Activated CD4-positive, CD25-positive, alpha-beta regulatory T cell treated with anti-CD3 and anti-CD28 coated beads, Interleukin-2, amount 50 U/mL, for 72 hours (primary cell): ENCODE data around the gene CATSPERE.
"Not testable (repeated sequence)": the region's sequence is repeated elsewhere in the genome, so short reads cannot be mapped to it uniquely, and the experiment has no call there.

Experiments
- DNase-seq: peaks from one replicate; pipeline ENCODE4 v3.0.0; 2021

CATSPERE gene

DNA sequence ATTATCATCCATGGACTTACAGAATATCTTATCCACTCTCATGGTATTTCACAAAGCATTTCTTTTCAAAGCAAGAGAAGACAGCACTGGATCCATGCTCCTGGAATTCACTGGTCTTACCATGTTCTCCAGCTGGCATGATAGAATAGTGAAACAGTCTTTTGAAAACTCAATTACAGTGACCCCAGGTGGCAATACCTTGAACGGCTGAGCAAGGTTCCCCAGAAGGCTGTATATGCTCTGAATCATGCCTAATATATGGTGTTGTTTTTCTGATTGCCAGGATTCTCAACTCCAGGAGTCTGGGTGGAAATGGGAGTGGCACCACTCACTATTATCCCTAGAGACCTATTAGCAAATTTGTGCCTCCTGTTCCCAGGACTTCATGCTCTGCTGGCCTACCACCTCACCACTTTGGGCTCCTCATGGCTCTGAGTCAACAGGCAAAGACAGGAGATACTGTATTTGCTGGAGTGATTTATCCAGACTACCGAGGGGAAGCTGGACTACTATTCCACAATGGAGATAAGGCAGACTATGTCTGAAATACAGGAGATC is 87.6 kb downstream of the CATSPERE start:
- no peak for DNase-seq

DNA sequence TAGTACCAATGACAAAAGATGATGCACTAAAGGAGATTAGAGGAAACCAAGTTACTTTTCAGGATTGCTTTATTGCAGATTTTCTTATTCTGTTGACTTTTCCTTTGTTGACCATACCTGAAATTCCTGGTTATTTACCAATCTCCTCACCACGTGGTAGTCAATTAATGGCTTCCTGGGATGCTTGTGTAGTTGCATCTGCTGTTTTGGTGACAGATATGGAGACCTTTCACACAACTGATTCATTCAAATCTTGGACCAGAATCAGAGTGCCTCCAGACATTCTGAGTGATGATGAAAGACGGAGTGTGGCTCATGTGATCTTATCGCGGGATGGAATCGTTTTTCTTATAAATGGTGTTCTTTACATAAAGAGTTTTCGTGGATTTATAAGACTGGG is 91.3 kb downstream of the CATSPERE start:
- DNase-seq, result no peak

DNA sequence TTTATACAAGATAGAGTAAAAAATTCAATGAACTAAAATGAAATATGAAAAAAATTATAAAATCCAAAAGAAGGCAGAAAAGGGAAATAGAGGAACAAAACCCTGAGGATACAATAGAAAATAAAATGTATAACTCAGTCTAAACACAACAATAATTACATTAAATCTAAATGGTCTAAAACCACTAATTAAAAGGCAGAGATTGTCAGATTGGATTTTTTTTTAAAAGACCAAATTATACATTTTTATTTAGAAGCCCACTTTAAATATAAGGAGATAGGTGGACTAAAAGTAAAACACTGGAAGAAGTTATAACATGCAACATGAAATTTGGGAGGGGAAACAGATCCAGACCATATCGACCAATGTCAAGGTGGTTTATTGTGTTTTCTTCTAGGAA is 95.2 kb downstream of the CATSPERE start:
- DNase-seq, result no peak

DNA sequence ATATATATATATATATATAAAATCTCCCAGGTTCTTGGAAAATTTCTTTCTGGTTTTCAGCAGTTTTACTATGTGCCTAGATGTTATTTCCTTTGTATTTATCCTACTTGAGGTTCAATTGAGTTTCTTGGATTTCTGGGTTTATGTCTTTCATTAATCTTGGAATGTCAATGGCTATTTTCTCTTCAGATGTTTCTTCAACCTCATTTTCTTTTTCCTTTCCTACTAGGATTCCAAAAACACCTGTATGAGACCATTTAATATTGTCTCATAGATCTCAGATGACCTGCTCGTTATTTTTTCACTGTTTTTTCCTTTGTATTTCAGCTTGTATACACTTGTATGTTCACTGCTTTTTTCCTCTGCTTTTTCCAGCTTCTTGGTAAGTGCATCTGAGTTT is 96.5 kb downstream of the CATSPERE start:
- no peak for DNase-seq

DNA sequence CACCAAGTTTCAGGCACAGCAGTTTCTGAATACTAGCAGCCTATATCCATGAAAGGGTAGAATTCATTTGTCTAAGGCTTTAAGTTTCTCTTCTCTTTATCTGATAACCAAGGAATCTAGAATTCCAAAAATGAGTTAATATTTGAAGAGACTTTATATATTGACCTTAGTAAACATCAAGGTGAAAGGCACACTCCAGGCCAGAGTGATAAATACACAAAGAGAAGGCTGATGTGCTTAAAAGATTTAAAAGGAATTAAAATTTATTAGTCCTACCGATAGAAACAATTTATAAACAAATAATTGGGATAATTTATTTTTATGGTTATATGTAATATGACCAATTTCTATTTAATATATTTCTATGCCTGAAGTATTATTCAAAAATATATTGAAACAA is 98.5 kb downstream of the CATSPERE start:
- no peak for DNase-seq

DNA sequence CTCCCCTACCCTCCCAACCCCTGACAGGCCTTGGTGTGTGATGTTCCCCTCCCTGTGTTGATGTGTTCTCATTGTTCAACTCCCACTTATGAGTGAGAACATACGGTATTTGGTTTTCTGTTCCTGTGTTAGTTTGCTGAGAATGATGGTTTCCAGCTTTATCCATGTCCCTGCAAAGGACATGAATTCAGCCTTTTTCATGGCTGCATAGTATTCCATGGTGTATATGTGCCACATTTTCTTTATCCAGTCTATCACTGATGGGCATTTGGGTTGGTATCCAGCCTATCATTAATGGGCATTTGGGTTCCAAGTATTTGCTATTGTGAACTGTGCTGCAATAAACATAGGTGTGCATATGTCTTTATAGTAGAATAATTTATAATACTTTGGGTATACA is 101.8 kb downstream of the CATSPERE start:
- not testable (repeated sequence) for DNase-seq

DNA sequence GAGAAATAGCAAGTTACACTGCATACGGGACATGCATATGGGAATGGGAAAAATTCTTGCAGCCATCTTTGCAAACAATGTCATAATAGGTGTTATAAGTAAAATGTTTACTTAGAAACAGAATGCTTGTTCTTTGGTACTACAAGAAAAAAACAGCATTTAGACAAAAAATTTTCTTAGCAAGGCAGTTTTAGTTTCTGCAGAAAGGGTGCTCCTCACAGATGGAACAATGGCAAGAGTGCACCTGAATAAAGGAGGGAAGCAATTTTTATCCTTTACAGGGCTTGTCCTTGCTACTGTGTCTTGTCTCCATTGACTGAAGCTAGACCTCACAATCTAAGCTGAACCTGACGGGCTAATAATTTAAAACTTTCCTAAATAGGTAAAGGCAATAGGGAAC is 112.7 kb downstream of the CATSPERE start:
- DNase-seq, result no peak

DNA sequence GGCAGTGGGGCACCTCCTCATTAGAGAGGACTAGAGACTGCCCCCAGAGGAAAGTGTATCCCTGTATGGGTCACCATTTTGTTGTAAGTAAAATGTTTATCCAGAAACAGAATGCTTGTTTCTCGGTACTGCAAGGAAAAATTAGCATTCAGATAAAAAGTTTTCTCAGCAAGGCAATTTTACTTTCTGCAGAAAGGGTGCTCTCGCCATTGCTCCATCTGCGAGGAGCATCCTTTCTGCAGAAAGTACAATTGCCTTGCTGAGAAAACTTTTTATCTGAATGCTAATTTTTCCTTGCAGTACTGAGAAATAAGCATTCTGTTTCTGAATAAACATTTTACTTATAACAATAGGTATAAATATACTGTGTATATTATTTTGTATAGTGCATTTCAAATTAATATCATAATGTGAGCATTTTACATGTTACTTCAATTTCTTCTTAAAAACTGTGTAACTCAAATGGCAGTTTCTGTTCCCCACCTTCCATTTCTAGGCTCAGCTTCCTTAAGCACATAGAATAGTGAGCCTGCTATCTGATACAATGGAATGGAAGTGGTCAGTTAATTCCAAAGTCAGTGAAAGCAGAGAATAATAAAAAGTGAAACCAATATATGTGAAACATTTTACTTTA is 115.3 kb downstream of the CATSPERE start:
- DNase-seq, result no peak

DNA sequence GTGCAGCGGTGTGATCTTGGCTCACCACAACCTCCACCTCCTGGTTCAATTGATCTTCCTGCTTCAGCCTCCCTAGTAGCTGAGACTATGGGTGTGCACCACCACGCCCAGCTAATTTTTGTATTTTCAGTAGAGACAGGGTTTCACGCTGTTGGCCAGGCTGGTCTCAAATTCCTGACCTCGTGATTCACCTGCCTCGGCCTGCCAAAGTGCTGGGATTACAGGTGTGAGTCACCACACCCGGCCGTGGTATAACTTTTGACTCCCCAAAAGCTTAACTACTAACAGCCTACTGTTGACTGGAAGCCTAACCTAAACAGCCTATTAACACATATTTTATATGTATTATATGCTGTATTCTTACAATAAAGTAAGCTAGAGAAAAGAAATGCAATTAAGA is 117.1 kb downstream of the CATSPERE start:
- not testable (repeated sequence) for DNase-seq

DNA sequence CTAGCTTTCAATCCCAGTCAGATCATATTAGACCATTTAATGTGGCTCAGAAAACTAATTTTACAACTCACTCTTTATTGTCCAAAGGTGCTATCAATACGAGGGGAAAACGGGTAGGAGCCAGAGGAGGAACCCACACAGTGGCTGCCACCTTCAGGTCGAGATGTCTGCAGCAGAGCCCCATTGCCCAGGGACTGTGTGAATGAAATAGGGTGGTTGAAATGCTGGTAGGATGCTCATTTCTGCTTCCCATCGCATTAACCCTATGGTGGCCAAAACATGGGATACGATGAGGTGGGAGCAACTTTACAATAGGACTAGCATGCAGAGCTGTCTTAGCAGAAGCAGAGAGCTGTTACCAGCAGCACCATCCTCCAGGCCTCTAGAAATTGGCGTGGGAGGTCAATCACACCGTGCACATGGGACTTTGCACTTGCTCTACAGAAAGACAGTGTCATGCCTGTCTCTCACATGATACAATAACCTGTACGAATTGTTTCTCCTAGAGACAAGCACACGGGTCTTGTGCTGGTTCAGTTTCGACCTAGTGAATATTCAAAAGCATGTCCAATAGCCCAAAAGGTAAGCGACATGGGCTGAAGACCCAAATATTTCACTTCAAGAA is 122.4 kb downstream of the CATSPERE start:
- DNase-seq, result no peak

DNA sequence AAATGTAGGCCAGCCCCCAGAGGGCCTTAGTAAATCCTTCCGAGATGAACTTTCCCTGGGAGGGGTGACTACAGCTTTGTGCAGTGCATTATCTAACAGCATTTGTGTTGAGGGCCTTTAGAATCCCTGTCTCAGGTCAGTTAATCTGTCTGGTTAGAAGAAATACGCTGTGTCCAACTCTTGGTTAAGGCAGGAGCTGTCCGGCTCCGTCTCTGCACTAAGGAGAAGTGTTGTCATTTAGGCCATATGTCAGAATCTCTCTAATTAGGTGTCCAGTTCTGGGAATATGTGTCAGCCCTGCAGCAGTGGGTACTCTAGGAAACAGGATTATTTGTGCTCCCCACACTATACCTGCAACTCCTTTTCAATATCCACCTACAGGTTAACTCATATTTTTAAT is 124.8 kb downstream of the CATSPERE start:
- DNase-seq, result no peak

DNA sequence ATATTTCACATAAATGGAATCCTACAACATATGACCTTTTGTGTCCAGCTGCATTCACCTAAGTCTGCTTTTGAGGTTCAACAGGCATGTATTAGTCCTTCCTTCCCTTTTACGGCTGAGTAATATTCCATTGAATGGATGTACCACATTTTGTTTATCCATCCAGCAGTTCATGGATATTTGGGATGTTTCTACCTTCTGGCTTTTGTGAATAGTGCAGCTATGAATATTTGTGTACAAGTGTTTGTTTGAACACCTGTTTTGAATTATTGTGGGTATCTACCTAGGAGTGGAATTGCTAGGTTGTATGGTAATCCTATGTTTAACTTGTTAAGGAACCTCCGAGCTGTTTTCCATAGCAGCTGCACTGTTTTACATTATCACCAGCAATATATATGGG is 129.6 kb downstream of the CATSPERE start:
- DNase-seq, result no peak

DNA sequence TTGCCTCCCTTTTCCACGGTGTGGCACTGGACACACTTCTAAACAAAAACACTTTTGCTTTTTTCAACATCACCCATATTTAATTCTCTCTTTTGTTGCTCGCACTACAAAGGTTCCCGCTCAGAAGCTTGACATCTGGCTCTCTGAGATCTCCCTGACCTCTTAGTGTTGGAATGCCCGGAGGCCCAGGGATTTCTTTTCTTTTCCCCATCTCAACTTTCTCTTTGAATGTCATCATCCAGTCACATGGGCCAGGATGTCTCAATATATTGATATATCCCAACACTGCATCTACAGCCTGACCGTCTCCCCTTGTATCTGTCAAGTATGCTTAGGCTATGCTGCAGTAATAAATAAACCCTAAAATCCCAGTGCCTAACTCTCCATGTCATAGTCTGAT is 137.5 kb downstream of the CATSPERE start:
- no peak for DNase-seq

DNA sequence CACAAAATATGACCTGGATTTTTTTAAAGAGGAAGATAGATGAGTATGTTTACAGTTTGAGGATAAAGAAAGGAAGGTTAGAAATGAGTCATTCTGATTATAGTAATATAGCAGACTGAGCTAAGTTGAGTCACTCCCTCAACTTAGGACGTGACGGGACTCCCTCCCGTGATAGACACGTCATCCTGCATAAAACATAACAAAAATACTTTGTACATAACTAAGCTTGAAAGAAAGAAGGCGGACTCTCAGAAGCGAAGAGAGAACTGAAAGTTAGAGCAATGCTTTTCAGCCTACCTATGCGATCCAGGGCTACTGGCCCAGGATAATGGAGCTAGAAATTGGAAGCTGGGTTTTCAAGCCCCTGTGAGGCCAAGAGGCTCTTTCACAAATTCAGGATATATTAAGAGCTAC is 138.9 kb downstream of the CATSPERE start:
- no peak for DNase-seq

DNA sequence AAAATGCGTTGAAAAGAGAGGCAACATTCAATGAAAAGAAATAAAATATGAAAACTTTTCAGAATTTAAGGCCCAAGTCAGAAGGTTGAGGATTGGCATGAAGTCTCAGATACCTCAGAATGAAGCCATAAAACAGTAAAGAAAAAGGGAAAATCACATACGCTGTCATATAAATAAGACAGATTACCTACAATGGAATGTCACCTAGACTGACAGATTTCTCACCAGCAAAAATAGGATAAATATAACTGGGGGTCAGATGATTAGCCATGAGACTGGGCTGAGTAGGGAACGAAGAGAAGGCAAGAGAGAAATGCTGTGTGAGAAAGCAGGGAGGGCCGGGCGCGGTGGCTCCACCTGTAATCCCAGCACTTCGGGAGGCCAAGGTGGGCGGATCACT is 140.3 kb downstream of the CATSPERE start:
- no peak for DNase-seq

DNA sequence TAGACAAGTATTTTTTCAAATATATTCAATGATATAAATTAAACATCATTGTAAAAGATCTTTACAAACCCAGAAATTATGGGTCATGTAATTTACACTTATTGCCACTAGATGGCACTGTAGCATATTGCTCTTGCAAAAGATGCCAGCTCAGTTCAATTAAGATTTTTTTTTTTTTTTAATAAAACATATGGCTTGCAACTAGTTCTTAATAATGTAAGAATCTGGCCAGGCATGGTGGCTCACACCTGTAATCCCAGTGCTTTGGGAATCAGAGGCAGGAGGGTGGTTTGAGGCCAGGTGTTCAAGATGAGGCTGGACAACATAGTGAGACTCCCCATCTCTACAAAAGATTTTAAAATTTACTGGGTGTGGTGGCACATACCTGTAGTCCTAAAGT is 142.4 kb downstream of the CATSPERE start:
- no peak for DNase-seq

DNA sequence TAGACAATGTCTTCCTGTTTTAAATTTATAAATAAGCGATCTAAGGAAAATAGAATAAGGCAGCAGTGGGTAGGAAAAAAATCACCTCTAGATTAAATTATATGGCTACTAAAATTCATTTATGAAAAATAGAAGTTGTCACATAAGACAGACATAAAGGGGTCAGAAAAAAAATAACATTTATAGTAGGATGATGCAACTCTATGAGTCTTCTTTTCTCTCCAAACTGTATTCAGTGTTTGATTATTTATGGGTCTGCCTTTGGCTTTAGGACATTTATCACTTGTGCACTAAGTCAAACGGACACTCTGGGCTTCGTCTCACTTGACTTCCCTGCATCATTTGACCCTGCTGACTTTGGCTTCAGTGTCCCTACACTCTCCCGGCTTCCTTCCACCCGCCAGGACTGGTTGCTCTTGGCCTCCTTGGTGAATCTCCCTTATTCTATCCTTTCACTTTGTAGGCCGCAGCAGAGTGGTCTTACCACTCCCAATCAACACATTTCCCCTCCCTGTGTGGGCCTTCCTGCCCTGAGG is 144.8 kb downstream of the CATSPERE start:
- no peak for DNase-seq

DNA sequence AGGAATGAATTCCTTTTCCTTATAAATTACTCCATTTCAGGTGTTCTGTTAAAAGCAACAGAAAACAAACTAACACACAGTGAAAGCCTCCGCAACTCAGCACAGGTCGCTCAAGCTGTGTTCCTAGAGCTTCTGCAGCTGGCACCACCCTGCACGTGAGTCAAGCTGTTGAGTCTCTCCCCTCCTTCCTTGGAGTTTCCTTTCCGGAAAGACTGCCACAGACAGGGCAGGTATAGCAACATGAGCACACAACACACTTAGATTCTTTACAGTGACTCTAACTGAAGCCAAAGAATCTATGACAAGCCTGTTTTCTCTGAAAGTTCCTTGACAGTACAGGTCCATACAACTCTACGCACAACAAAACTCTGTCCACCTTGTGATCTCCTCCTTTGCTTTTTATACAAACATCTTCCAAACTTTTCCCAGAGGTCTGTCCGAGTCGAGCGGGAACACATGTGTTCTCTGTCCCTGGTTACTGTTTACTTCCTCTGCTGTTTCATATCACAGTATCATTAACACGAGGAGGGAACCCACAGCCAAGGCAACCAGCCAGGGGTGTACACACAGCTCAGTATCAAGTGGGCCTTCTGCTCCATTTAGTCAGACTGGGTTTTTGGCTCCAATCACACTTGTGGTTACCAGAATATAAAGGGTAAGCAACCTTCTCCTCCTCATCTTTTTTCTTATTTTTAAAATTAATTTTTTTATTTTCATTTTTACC is 153.2 kb downstream of the CATSPERE start:
- no peak for DNase-seq

DNA sequence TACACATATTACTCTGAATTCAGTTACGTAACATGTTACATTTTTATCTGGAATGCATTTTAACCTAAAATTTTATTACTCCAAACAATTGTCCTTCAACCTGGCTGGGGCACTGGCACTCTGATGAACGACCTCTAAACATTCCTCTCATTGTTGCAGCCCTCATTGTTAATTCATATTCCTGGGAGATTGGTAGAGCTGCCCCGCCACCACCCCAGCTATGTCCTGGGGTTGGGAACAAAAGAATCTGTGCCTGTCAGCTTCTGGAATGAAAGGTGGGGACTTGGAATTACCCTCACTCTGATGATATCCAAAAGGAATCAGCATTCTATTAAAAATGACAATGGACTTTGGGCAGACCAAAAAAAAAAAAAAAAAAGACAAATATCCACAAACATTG is 153.8 kb downstream of the CATSPERE start:
- no peak for DNase-seq

DNA sequence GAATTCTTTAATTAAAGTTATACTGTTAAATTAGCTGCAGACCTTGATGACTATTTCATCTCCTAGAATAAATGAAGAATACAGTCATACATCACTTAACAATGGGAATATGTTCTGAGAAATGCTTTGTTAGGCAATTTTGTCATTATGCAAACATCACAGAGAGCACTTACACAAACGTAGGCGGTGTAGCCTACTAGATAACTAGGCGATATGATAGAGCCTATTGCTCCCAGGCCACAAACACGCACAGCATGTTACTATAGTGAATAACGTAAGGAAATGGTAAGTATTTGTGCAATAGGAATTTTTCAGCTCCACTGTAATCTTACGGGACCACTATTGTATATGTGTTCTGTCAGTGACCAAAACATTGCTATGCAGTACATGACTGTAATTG is 154.2 kb downstream of the CATSPERE start:
- no peak for DNase-seq

DNA sequence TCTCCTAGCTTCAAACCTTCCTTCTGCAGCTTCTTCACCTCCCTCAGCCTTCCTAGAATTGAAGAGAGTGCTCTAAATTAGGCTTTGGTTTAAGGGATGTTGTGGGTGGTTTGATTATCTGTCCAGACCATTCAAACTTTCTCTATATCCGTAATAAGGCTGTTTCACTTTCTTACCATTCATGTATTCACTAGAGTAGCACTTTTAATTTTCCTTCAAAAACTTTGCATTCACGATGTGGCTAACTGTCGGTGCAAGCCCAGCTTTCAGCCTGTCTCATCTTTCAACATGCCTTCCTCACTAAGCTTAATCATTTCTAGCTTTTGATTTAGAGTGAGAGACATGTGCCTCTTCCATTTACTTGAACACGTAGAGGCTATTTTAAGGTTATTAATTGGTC is 165.6 kb downstream of the CATSPERE start:
- no peak for DNase-seq

DNA sequence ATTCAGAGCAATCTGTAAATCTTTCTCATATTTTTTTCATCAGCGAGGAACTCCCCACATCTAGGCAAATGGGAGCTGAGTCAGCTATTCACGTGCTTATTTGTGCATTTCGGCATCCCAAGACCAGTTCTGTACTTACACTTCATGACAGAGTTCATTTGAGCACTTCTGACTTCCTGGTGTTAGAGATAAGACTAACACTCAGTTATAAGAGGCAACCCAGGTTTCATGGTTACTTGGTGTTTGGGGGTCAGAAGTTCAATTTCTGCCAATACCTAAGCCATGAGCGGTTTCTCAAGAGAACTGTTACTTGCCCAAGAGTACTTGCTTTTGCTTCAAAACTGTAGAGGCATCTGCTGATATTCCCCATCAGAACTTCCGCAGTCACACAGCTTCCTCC is 167.7 kb downstream of the CATSPERE start:
- no peak for DNase-seq

DNA sequence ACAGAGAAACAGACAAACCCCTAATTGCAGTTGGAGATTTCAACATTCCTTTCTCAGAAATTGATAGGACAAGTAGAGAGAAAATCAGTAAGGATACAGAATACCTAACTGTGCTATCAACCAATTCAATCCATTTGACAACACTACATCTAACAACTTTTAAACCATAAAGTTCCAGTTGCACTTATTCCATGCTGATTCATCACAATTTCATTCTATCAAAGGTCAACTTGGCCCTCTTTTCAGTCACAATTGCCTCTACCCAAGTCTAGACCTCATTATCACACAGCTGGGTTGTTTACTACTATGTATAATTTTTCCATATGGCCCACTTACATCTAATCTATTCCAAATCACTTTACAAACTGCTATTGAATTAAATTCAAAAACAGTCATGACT is 172.1 kb downstream of the CATSPERE start:
- no peak for DNase-seq

DNA sequence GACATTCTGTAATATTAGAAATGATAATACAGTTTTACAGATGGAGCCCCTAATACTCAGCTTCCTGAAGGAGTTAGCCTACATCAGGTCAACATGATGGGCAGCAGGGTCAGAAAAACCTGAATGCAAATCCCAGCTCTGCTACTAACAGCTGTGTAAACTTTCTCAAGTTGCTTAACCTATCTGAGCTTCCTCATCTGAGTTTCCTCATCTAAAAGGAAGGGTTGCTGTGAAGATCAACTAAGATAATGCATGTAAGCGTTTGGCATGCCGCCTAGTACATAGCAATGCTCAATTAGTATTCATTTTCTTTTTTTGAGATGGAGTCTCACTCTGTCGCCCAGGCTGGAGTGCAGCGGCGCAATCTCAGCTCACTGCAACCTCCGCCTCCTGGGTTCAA is 173.5 kb downstream of the CATSPERE start:
- DNase-seq, result no peak
